OCI-LY3 (cell line): Measurements from ENCODE around the gene DPEP2.

ENCODE experiments used
- H2AFZ ChIP-seq: fragments of 200-600, 300-600 bp; shearing (Covaris generic); 2 replicates; pipeline ENCODE4 v1.6.0; 2014; ENCODE audit warnings: antibody characterized with exemption, low read depth, low read length
- H3K27ac ChIP-seq: fragments of 200-600, 300-600 bp; sonication (generic); 2 replicates; pipeline ENCODE4 v1.5.1; 2014; ENCODE audit warnings: mild to moderate bottlenecking, low read length, moderate library complexity, mixed read lengths
- H3K27me3 ChIP-seq: fragments of 200-600, 300-600 bp; sonication (generic); 2 replicates; pipeline ENCODE4 v1.6.1; 2014; ENCODE audit warnings: low read depth, low read length, mixed read lengths
- H3K36me3 ChIP-seq: fragments of 200-600, 300-600 bp; sonication (generic); replicated peaks from 2 replicates; pipeline ENCODE3; 2014; ENCODE audit warnings: low read depth, low read length, mixed read lengths
- H3K4me1 ChIP-seq: fragments of 300-600, 200-600 bp; sonication (generic); 2 replicates; pipeline ENCODE4 v1.6.1; 2014; ENCODE audit warnings: low read length, mixed read lengths
- H3K4me2 ChIP-seq: fragments of 200-600, 300-600 bp; sonication (generic); 2 replicates; pipeline ENCODE4 v1.6.1; 2014; ENCODE audit warnings: low read length, mixed read lengths
- H3K4me3 ChIP-seq: fragments of 300-600, 200-600 bp; sonication (generic); 2 replicates; pipeline ENCODE4 v1.5.1; 2014; ENCODE audit warnings: antibody characterized with exemption, mild to moderate bottlenecking, low read length, moderate library complexity
- H3K79me2 ChIP-seq: fragments of 300-600, 200-600 bp; shearing (Covaris generic); 2 replicates; pipeline ENCODE4 v1.6.1; 2014; ENCODE audit warnings: mild to moderate bottlenecking, low read length, mixed read lengths
- H3K9ac ChIP-seq: fragments of 300-600, 200-600 bp; shearing (Covaris generic); 2 replicates; pipeline ENCODE4 v1.6.0; 2014; ENCODE audit warnings: mild to moderate bottlenecking, low read length, moderate library complexity
- H3K9me3 ChIP-seq: fragments of 200-600, 300-600 bp; shearing (Covaris generic); 2 replicates; pipeline ENCODE4 v1.6.1; 2014; ENCODE audit warnings: low read length, mixed read lengths; ENCODE audit not compliant: insufficient read depth
- H4K20me1 ChIP-seq: fragments of 200-600, 300-600 bp; sonication (generic); 2 replicates; pipeline ENCODE4 v1.6.1; 2016; ENCODE audit warnings: low read length, mixed read lengths; ENCODE audit not compliant: insufficient read depth
- CTCF ChIP-seq: fragments of 200-600, 300-600 bp; sonication (generic); IDR thresholded peaks from 2 replicates; pipeline ENCODE4 v1.5.1; 2014; ENCODE audit warnings: antibody characterized with exemption, low read length, low read depth
- EZH2phosphoT487 ChIP-seq: fragments of 200-600 bp; shearing (Covaris generic); IDR thresholded peaks from 2 replicates; pipeline ENCODE4 v1.6.1; 2018; ENCODE audit warnings: antibody characterized with exemption, mixed run types, low read depth

DPEP2 gene

GRCh38 chr16:68040506-68041288 lies 41.4 kb upstream of the DPEP2 start:
- peak overlapping the region; percentile 30; the same call in 1 of the 2 replicates for H3K9ac ChIP-seq
- H3K79me2 ChIP-seq = peaks cover 4% of the 10 kb centered on the region; the same call in 1 of the 2 replicates
- H3K9me3 ChIP-seq = no peaks in the 10 kb centered on the region
- H3K4me1 ChIP-seq = peaks cover 34% of the 10 kb centered on the region
- H3K36me3 ChIP-seq = peaks cover 9% of the 10 kb centered on the region
- H3K4me3 ChIP-seq = peak overlapping the region; percentile 11; the same call in 1 of the 2 replicates
- H3K27me3 ChIP-seq = no peaks in the 10 kb centered on the region
- H4K20me1 ChIP-seq = 0 out of 2 replicates have a peak, but pooled peaks cover 4% of the 10 kb centered on the region
- peak; percentile 93 for TF ChIP-seq CTCF
- TF ChIP-seq EZH2phosphoT487 = no peak
- H2AFZ ChIP-seq = no peak overlapping the region
- H3K4me2 ChIP-seq = peak overlapping the region; percentile 30
- H3K27ac ChIP-seq = peak overlapping the region; percentile 62

- H4K20me1 ChIP-seq = 0 out of 2 replicates have a peak, but pooled peaks cover 4% of the 10 kb centered on the region
- H3K27ac ChIP-seq = peak overlapping the region; percentile 95
- no peaks in the 10 kb centered on the region for H3K9me3 ChIP-seq
- H3K36me3 ChIP-seq = peaks cover 9% of the 10 kb centered on the region
- H3K4me3 ChIP-seq = peak overlapping the region; percentile 71
- H3K9ac ChIP-seq = peak overlapping the region; percentile 75
- peaks cover 34% of the 10 kb centered on the region for H3K4me1 ChIP-seq
- H2AFZ ChIP-seq = 0 out of 2 replicates have a peak overlapping the region, but pooled peaks have one; percentile 20
- peak overlapping the region; percentile 96 for H3K4me2 ChIP-seq
- H3K27me3 ChIP-seq = no peaks in the 10 kb centered on the region
- peaks cover 4% of the 10 kb centered on the region; the same call in 1 of the 2 replicates for H3K79me2 ChIP-seq
- TF ChIP-seq EZH2phosphoT487 (no peak), CTCF (no peak)
These were observed 38.7 kb upstream of the DPEP2 start for GRCh38 chr16:68037841-68038597.

- peaks cover 4% of the 10 kb centered on the region for H3K36me3 ChIP-seq
- TF ChIP-seq EZH2phosphoT487 = no peak
- no peak for TF ChIP-seq CTCF
- peaks cover 31% of the 10 kb centered on the region for H3K4me1 ChIP-seq
- no peak overlapping the region for H3K9ac ChIP-seq
- no peaks in the 10 kb centered on the region for H3K27me3 ChIP-seq
- no peaks in the 10 kb centered on the region for H3K9me3 ChIP-seq
- no peaks in the 10 kb centered on the region for H4K20me1 ChIP-seq
- H3K4me2 ChIP-seq = no peak overlapping the region
- no peak overlapping the region for H2AFZ ChIP-seq
- H3K79me2 ChIP-seq = no peaks in the 10 kb centered on the region
- no peak overlapping the region for H3K4me3 ChIP-seq
- no peak overlapping the region for H3K27ac ChIP-seq
These were observed 35.9 kb upstream of the DPEP2 start for GRCh38 chr16:68035227-68035626.

GRCh38 chr16:68033101-68033500 lies 33.8 kb upstream of the DPEP2 start:
- no peak for TF ChIP-seq EZH2phosphoT487
- H3K4me3 ChIP-seq = no peak overlapping the region
- H3K27ac ChIP-seq = no peak overlapping the region
- H3K9me3 ChIP-seq = no peaks in the 10 kb centered on the region
- H3K79me2 ChIP-seq = no peaks in the 10 kb centered on the region; the same call in 1 of the 2 replicates
- no peak overlapping the region for H2AFZ ChIP-seq
- H3K9ac ChIP-seq = no peak overlapping the region
- no peak overlapping the region for H3K4me2 ChIP-seq
- H4K20me1 ChIP-seq = no peaks in the 10 kb centered on the region
- peaks cover 13% of the 10 kb centered on the region for H3K4me1 ChIP-seq
- H3K36me3 ChIP-seq = peaks cover 6% of the 10 kb centered on the region
- H3K27me3 ChIP-seq = no peaks in the 10 kb centered on the region
